Fibroblast of upper back skin (primary cell): ENCODE data around the gene ERGIC3.
"Not testable (repeated sequence)": the region's sequence is repeated elsewhere in the genome, so short reads cannot be mapped to it uniquely, and the experiment has no call there.

ENCODE experiments used
- DNase-seq: peaks from one replicate; pipeline ENCODE4 v3.0.0-alpha.2; 2013

The ERGIC3 gene

GRCh38 chr20:35523298-35523888, 18.5 kb upstream of the ERGIC3 start:
- no peak for DNase-seq

- no peak for DNase-seq
Measured at GRCh38 chr20:35525639-35526038, 16.2 kb upstream of the ERGIC3 start.

- DNase-seq: no peak
Measured at GRCh38 chr20:35527122-35527769, 14.6 kb upstream of the ERGIC3 start.

GRCh38 chr20:35529552-35529951, 12.3 kb upstream of the ERGIC3 start, which contains the start of gene C20orf173:
Gene C20orf173 (minus strand): TSS chr20:35529652. CDS start chr20:35529373, 279 bp downstream.
- DNase-seq: no peak

GRCh38 chr20:35539756-35540212, 2.1 kb upstream of the ERGIC3 start:
- DNase-seq: no peak

- no peak for DNase-seq
Measured at GRCh38 chr20:35541118-35541782, 628 bp upstream of the ERGIC3 start.

- no peak for DNase-seq
Measured at GRCh38 chr20:35542990-35543389, 1.1 kb downstream of the ERGIC3 start.

GRCh38 chr20:35544436-35544835, 2.6 kb downstream of the ERGIC3 start:
- DNase-seq: no peak

- DNase-seq: peak; percentile 50
Measured at GRCh38 chr20:35544941-35545340, 3.1 kb downstream of the ERGIC3 start.

GRCh38 chr20:35546127-35546526, 4.2 kb downstream of the ERGIC3 start:
- no peak for DNase-seq

GRCh38 chr20:35547329-35547728, 5.5 kb downstream of the ERGIC3 start:
- DNase-seq: no peak

GRCh38 chr20:35551503-35551902, 9.6 kb downstream of the ERGIC3 start:
- peak; percentile 36 for DNase-seq

- DNase-seq: no peak
Measured at GRCh38 chr20:35552914-35553313, 11.0 kb downstream of the ERGIC3 start.

- DNase-seq: not testable (repeated sequence)
Measured at GRCh38 chr20:35555461-35555860, 13.6 kb downstream of the ERGIC3 start.

- no peak for DNase-seq
Measured at GRCh38 chr20:35555951-35556645, 14.2 kb downstream of the ERGIC3 start.

- DNase-seq: no peak
Measured at GRCh38 chr20:35556871-35557270, 15.0 kb downstream of the ERGIC3 start.

GRCh38 chr20:35558451-35558850, 16.6 kb downstream of the ERGIC3 start:
- no peak for DNase-seq

GRCh38 chr20:35559042-35559693, 17.3 kb downstream of the ERGIC3 start:
- no peak for DNase-seq

GRCh38 chr20:35560105-35560511, 18.2 kb downstream of the ERGIC3 start:
- no peak for DNase-seq

GRCh38 chr20:35560541-35560940, 18.7 kb downstream of the ERGIC3 start:
- no peak for DNase-seq

- peak; percentile 26 for DNase-seq
Measured at GRCh38 chr20:35561268-35561667, 19.4 kb downstream of the ERGIC3 start.

- no peak for DNase-seq
Measured at GRCh38 chr20:35561671-35562070, 19.8 kb downstream of the ERGIC3 start.

- no peak for DNase-seq
Measured at GRCh38 chr20:35562541-35563110, 20.7 kb downstream of the ERGIC3 start.
